Stomach (tissue), 4 donors: ENCODE measurements around the gene LGALS4.

Experiments used
- EP300 ChIP-seq: sonication (generic); formaldehyde crosslinking; IDR thresholded peaks from one replicate; pipeline ENCODE4 v1.6.1; 2017; ENCODE audit warnings: antibody characterized with exemption
- TF ChIP-seq, protein P1 (sequence below), 7 experiments: fragments of 450-650 bp in 4 of 7; fragments of 200-600 bp in 3 of 7; sonication (generic) in 3 of 7; IDR thresholded peaks; one replicate each; pipeline ENCODE4 v1.5.1; 2016 to 2019; ENCODE audit warnings: antibody characterized with exemption in 7 of 7, control low read depth in 2 of 7, mild to moderate bottlenecking in 1 of 7

DNA sequence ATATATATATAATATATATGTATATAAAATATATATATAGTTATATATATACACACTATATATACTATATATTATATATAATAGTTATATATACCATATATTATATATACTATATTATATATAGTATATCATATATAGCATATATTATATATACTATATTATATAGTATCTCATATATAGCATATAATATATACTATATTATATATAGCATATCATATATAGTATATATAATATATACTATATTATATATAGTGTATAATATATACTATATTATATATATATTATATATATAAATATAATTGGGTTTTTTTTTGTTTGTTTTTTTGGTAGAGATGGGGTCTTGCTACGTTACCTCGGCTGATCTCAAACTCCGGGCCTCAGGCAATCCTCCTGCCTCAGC lies 48.6 kb upstream of the LGALS4 start:
- TF ChIP-seq, protein P1, sequence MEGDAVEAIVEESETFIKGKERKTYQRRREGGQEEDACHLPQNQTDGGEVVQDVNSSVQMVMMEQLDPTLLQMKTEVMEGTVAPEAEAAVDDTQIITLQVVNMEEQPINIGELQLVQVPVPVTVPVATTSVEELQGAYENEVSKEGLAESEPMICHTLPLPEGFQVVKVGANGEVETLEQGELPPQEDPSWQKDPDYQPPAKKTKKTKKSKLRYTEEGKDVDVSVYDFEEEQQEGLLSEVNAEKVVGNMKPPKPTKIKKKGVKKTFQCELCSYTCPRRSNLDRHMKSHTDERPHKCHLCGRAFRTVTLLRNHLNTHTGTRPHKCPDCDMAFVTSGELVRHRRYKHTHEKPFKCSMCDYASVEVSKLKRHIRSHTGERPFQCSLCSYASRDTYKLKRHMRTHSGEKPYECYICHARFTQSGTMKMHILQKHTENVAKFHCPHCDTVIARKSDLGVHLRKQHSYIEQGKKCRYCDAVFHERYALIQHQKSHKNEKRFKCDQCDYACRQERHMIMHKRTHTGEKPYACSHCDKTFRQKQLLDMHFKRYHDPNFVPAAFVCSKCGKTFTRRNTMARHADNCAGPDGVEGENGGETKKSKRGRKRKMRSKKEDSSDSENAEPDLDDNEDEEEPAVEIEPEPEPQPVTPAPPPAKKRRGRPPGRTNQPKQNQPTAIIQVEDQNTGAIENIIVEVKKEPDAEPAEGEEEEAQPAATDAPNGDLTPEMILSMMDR (IDR thresholded peaks at IDR 0.05): no peak
- TF ChIP-seq EP300: no peak
